Sciatic nerve (tissue), 2 donors: ENCODE measurements around the gene EPB41L3. TPM values are rescaled to one million over a fixed set of nuclear protein-coding genes. Genes with fewer than 3 reads are reported as not detected.
A peak's percentile ranks its signal among the peaks of the same experiment; 100 is the strongest.

ENCODE experiments used
- ATAC-seq: fragments of 200-7000 bp; cut with Tn5 transposase; one replicate; pipeline ENCODE4 v1.9.1; 2020; ENCODE audit warnings: mild to moderate bottlenecking, moderate library complexity
- DNase-seq: peaks from one replicate; pipeline ENCODE4 v3.0.0-alpha.2; 2020; ENCODE audit warnings: low spot score
- intact Hi-C: fragments of 100-400 bp; cut with DNase I; formaldehyde crosslinking; loops from one replicate; pipeline ENCODE4 v1.14.2; 2022
- total RNA-seq: library from RNA; stranded (reverse); fragmentation: NEBNext Ultra II Directional; extraction: Animal tissue kit (Norgen Biotek cat#: 25700); gene quantifications from one replicate; pipeline ENCODE4 v1.2.1, GENCODE V29; 2021
- donor health status: DM: no; HTN: no; CAD: no.
- donor health status: DM: no; HTN: no; CAD: no.

EPB41L3 gene
- total RNA-seq, 1 donor from 2014 or later = 73.1 TPM

GRCh38 chr18:5425721-5426120, 118.1 kb downstream of the EPB41L3 start:
- ATAC-seq (no peak), DNase-seq (no peak)
- intact Hi-C loops = no loop called here

- peak; percentile 10 for ATAC-seq
- intact Hi-C loops = no loop called here
- DNase-seq = no peak
Measured at GRCh38 chr18:5424903-5425664, 118.7 kb downstream of the EPB41L3 start.

- ATAC-seq = no peak
- no peak for DNase-seq
- intact Hi-C loops = no loop called here
Measured at GRCh38 chr18:5422626-5423025, 121.2 kb downstream of the EPB41L3 start.

GRCh38 chr18:5421981-5422380, 121.8 kb downstream of the EPB41L3 start:
- intact Hi-C loops = no loop called here
- no peak for ATAC-seq

GRCh38 chr18:5420906-5421305, 122.9 kb downstream of the EPB41L3 start:
- DNase-seq = no peak
- intact Hi-C loops = no loop called here
- ATAC-seq = peak; percentile 63

More at GRCh38 chr18:5421981-5422380, 121.8 kb downstream of the EPB41L3 start:
- no peak for DNase-seq

GRCh38 chr18:5419601-5420000, 124.2 kb downstream of the EPB41L3 start:
- ATAC-seq (no peak), DNase-seq (no peak)
- intact Hi-C loops = no loop called here

- intact Hi-C loops = no loop called here
- DNase-seq (no peak), ATAC-seq (no peak)
Measured at GRCh38 chr18:5419030-5419429, 124.8 kb downstream of the EPB41L3 start.

- DNase-seq (peak; percentile 62), ATAC-seq (peak; percentile 70)
- intact Hi-C loops = no loop called here
Measured at GRCh38 chr18:5417342-5417741, 126.5 kb downstream of the EPB41L3 start.

- no peak for DNase-seq
- intact Hi-C loops = no loop called here
- ATAC-seq = no peak
Measured at GRCh38 chr18:5416112-5416511, 127.7 kb downstream of the EPB41L3 start.

GRCh38 chr18:5415665-5416064, 128.1 kb downstream of the EPB41L3 start:
- ATAC-seq = no peak
- intact Hi-C loops = no loop called here
- DNase-seq = no peak

- ATAC-seq = no peak
- DNase-seq = no peak
- intact Hi-C loops = no loop called here
Measured at GRCh38 chr18:5415031-5415430, 128.8 kb downstream of the EPB41L3 start.

- intact Hi-C loops = no loop called here
- no peak for ATAC-seq
Measured at GRCh38 chr18:5414546-5414945, 129.3 kb downstream of the EPB41L3 start.

GRCh38 chr18:5413447-5413846, 130.3 kb downstream of the EPB41L3 start:
- DNase-seq (no peak), ATAC-seq (no peak)
- intact Hi-C loops = no loop called here

More at GRCh38 chr18:5414546-5414945, 129.3 kb downstream of the EPB41L3 start:
- DNase-seq = no peak

- ATAC-seq = no peak
- intact Hi-C loops = no loop called here
- no peak for DNase-seq
Measured at GRCh38 chr18:5410582-5410981, 133.2 kb downstream of the EPB41L3 start.

- ATAC-seq (no peak), DNase-seq (no peak)
- intact Hi-C loops = no loop called here
Measured at GRCh38 chr18:5398269-5398668, 145.5 kb downstream of the EPB41L3 start.

- ATAC-seq (no peak), DNase-seq (no peak)
- intact Hi-C loops = no loop called here
Measured at GRCh38 chr18:5397102-5397501, 146.7 kb downstream of the EPB41L3 start.

GRCh38 chr18:5395860-5396448, 147.8 kb downstream of the EPB41L3 start:
- peak; percentile 68 for ATAC-seq
- no peak for DNase-seq
- intact Hi-C loops = no loop called here

- intact Hi-C loops = no loop called here
- ATAC-seq (no peak), DNase-seq (no peak)
Measured at GRCh38 chr18:5393779-5394178, 150.0 kb downstream of the EPB41L3 start.

- no peak for ATAC-seq
- intact Hi-C loops = no loop called here
- no peak for DNase-seq
Measured at GRCh38 chr18:5391409-5391808, 152.4 kb downstream of the EPB41L3 start.

- intact Hi-C loops = no loop called here
- no peak for ATAC-seq
- DNase-seq = no peak
Measured at GRCh38 chr18:5389356-5389755, 154.4 kb downstream of the EPB41L3 start.

- intact Hi-C loops = no loop called here
- no peak for ATAC-seq
- DNase-seq = no peak
Measured at GRCh38 chr18:5388896-5389295, 154.9 kb downstream of the EPB41L3 start.
